NB4 (cell line): ENCODE measurements around the gene DSCAM.

ENCODE experiments used
- DNase-seq: peaks from one replicate; pipeline ENCODE4 v3.0.0; 2010; ENCODE audit warnings: low read depth
- H3K4me3 ChIP-seq: one replicate; pipeline ENCODE4 v1.5.1; 2011; ENCODE audit warnings: mild to moderate bottlenecking, low read depth, low read length, moderate library complexity
- MYC ChIP-seq: IDR thresholded peaks from 2 replicates; pipeline ENCODE4 v1.6.1; 2011; ENCODE audit warnings: low read depth, low read length
- POLR2A ChIP-seq: IDR thresholded peaks from 2 replicates; pipeline ENCODE4 v1.6.1; 2011; ENCODE audit warnings: mild to moderate bottlenecking; ENCODE audit not compliant: insufficient read length; ENCODE audit errors: extremely low read depth
- TF ChIP-seq, protein P1 (sequence below): IDR thresholded peaks from one replicate; pipeline ENCODE4 v1.5.1; 2012; ENCODE audit warnings: low read depth, low read length
- TF ChIP-seq, protein P2 (sequence below): IDR thresholded peaks from 2 replicates; pipeline ENCODE4 v1.6.1; 2011; ENCODE audit warnings: low read depth, low read length

The DSCAM gene

DNA sequence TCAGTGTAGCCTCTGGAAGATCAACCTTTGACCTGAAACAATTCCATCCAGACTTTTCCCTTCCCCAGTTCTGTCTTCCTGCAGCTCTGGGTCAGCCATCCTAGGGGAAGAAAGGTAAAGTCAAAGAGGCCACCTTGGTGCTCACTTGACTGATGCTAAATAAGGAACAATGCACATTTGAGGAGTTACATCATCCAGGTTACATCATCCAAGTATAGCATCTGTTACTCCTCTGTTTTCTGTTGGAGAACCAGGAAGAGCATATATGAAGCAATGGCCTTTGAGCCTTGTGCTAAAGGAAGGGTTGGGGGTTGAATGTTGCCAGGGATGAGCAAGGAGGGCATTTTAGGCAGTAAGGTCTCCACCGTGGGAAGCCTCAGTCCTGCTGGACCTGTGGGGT lies 3.1 kb upstream of the DSCAM start:
- TF ChIP-seq, protein P1, sequence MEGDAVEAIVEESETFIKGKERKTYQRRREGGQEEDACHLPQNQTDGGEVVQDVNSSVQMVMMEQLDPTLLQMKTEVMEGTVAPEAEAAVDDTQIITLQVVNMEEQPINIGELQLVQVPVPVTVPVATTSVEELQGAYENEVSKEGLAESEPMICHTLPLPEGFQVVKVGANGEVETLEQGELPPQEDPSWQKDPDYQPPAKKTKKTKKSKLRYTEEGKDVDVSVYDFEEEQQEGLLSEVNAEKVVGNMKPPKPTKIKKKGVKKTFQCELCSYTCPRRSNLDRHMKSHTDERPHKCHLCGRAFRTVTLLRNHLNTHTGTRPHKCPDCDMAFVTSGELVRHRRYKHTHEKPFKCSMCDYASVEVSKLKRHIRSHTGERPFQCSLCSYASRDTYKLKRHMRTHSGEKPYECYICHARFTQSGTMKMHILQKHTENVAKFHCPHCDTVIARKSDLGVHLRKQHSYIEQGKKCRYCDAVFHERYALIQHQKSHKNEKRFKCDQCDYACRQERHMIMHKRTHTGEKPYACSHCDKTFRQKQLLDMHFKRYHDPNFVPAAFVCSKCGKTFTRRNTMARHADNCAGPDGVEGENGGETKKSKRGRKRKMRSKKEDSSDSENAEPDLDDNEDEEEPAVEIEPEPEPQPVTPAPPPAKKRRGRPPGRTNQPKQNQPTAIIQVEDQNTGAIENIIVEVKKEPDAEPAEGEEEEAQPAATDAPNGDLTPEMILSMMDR: no peak
- TF ChIP-seq, protein P2, sequence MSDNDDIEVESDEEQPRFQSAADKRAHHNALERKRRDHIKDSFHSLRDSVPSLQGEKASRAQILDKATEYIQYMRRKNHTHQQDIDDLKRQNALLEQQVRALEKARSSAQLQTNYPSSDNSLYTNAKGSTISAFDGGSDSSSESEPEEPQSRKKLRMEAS: no peak
- no peak for TF ChIP-seq POLR2A
- no peak for TF ChIP-seq MYC
- peak; percentile 16 for DNase-seq
- H3K4me3 ChIP-seq: no peak overlapping the region

DNA sequence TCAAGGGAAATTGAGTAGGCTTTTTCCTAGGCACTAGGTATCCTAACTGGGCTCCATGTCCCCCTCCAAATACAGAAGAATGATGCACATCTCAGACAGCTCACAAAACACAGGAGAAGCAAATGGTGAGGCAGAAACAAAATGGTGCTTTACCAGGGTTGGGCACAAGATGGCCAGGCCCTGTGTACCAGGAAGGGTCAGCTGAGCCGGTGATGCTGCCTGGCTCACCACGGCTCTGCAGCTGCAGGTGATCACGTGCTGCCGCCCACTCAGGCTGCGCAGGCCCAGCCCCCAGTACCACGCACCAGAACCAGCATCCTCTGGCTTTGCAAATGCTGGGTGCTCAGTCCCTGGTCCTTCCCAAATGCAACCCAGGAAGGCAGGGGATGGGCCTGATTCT lies 993 bp upstream of the DSCAM start:
- no peak for DNase-seq
- TF ChIP-seq, protein P1: no peak

DNA sequence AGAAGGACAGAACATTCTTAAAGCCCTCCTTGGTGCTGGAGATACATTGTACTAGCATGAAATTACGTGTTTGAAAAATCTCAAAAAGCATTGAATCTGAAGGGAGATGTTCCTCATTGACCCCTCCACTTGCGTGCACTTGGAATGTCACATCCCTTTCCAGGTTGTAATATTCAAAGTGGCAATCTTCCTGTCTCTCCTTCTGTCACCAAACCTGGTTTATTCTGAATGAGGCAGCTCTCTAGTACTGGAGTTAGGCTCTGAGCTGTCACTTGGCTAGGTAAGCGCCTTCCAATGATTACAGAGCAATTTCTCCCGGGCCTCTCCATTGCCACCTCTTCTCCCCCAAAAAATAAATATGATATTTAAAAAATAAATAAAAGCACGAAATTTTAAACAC lies 855 bp downstream of the DSCAM start:
- TF ChIP-seq, protein P2: no peak
- TF ChIP-seq, protein P1: no peak
- TF ChIP-seq MYC: no peak
- H3K4me3 ChIP-seq: no peak overlapping the region
- no peak for DNase-seq

More for the DNA sequence above, 993 bp upstream of the DSCAM start:
- no peak overlapping the region for H3K4me3 ChIP-seq

DNA sequence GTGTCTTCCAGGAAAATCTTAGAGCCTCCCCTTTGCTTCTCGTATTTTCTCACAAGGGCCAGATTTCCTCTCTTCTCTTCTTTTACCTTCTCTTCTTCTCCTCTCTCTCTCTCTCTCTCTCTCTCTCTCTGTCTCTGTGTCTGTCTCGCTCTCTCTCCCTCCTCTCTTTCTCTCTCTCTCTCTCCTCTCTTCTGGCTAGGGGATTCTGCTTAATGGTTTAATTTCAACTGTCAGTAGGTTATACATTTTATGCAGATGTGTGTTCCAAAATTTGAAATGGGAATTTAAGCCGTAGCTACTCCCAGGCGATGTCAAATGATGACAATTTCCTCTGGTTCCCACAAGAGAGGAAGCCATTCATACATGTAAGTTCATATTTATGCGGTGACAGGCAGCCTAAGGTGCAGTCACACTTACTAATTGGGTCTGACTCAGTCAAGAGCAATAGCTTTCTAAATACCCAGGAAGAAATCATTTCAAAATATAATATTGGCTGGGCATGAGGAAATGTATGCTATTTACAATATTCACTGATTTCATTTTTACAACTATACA lies 1.4 kb downstream of the DSCAM start:
- H3K4me3 ChIP-seq: no peak overlapping the region
- no peak for DNase-seq
- TF ChIP-seq MYC (no peak), POLR2A (no peak)
- TF ChIP-seq, protein P1: no peak
- TF ChIP-seq, protein P2: no peak

DNA sequence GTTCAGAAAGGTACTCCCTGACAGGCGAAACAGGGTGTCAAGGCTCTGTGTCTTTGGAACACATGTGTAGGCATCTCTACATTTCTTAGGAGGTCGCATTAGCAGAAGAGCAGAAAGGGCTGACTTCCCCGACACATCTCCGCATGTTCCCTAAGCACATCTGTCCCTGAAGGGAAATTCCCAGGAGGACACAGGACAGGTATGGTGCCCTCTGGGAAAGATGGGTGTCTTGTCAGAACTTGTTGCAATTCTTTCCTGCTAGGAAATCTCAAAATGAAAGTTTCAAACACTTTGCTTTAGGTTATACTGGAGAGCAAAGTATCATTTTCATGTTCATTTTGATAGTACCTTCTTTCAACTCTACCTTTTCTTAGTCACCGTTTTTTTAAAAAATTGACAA lies 2.0 kb downstream of the DSCAM start:
- no peak overlapping the region for H3K4me3 ChIP-seq
- DNase-seq: no peak
- TF ChIP-seq POLR2A (no peak), MYC (no peak)
- TF ChIP-seq, protein P1: no peak
- TF ChIP-seq, protein P2: no peak

DNA sequence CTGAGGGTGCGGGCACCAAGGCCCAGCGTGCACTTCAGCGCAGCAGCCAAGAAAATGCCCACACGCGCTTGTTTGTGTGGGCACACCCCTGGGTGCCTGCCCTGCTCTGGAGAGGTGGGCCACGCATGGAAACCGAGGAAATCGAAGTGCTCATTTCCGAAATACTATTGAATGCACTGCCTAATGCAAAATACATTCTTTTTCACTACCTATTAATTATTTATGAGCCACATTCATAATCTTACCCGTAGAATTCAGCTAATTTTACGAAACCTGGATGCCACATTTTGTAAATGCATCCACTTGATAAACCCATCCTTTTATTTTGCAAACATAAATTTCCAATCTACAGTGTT lies 4.8 kb downstream of the DSCAM start:
- no peak for TF ChIP-seq POLR2A
- no peak for TF ChIP-seq MYC
- TF ChIP-seq, protein P1: no peak
- TF ChIP-seq, protein P2: no peak
- H3K4me3 ChIP-seq: no peak overlapping the region
- no peak for DNase-seq
